Measurements from ENCODE around the gene MCF2L2. TPM values are rescaled to one million over a fixed set of nuclear protein-coding genes. Genes with fewer than 3 reads are reported as not detected.

The MCF2L2 gene
- total and polyA plus RNA-seq, 9 donors, result 0.09 to 0.56 (median 0.24) TPM

DNA sequence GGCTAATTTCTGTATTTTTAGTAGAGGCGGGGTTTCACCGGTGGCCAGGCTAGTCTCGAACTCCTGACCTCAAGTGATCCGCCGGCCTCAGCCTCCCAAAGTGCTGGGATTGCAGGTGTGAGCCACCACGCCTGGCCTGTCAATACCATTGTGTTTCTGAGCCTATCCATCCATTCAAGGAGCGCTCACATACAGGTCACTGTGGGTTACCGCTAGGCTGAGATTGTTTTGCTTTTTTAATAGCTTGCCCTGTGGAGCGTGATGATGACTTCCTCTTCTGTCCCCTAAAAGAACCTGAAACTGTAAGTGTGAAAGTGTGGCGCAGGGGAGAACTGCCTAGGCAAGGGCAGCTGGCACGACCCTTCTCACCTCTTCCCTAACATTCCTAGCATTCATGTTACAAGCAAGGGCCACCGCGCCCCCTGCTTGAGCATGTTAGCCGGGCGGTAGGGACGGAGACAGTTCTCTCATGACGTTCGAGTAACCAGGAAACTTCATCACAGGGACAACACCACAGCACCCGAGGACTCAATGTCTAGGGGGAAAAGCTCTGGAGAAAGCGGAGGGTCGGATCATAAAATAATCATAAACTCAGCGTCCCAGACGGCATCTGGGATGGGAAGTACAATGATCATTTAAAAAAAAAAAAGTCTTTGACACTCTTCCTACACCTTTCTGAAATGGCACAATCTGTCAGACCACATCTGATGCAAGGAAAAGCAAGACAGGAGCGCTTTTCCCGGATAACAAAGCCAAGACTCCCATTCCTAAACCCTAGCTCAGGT is 266.7 kb downstream of the MCF2L2 start:
- H3K36me3 ChIP-seq (ENCODE audit: control insufficient read depth, insufficient read depth, low read length), result no peaks in the 10 kb centered on the region
- H3K4me3 ChIP-seq (ENCODE audit: low read length), result no peak overlapping the region
- H3K27me3 ChIP-seq (ENCODE audit: control insufficient read depth, insufficient read depth, low read length), result peaks cover 29% of the 10 kb centered on the region
- H3K4me1 ChIP-seq (ENCODE audit: control insufficient read depth, insufficient read depth, low read length), result peaks cover 7% of the 10 kb centered on the region
- no peaks in the 10 kb centered on the region for H3K9me3 ChIP-seq (replicated peaks; ENCODE audit: control insufficient read depth, low read depth, low read length)
- DNase-seq, result no peak
- no peak overlapping the region for H3K27ac ChIP-seq (ENCODE audit: low read length)
- WGBS (ENCODE audit: insufficient coverage), result 54% methylated on average over 9 of the region's 25 CpGs

DNA sequence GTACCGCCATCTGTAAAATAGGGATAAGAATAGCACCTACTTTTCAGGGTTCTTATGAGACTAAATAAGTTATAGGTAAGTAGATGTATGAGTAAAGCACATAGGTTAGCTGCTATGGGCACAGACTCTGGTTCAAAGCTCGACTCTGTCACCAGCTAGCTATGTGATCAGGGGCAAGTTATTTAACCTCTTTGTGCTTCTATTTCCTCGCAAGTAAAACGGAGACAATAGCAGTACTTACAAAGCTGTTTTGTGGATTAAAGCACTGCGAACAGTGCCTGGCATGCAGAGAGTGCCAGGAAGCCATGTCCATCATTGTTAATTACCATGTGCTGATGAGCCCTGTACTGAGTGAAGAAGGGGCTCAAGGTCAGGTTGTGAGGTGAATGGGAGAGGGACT is 267.8 kb downstream of the MCF2L2 start:
- 73% methylated on average over 4 of the region's 5 CpGs for WGBS (ENCODE audit: insufficient coverage)
- Histone ChIP-seq H3K9me3 (replicated peaks; ENCODE audit: control insufficient read depth, low read depth, low read length) (no peaks in the 10 kb centered on the region), H3K4me3 (ENCODE audit: low read length) (no peak overlapping the region), H3K27ac (ENCODE audit: low read length) (no peak overlapping the region), H3K36me3 (ENCODE audit: control insufficient read depth, insufficient read depth, low read length) (no peaks in the 10 kb centered on the region), H3K4me1 (ENCODE audit: control insufficient read depth, insufficient read depth, low read length) (peaks cover 7% of the 10 kb centered on the region), H3K27me3 (ENCODE audit: control insufficient read depth, insufficient read depth, low read length) (peaks cover 29% of the 10 kb centered on the region)
- DNase-seq, result no peak

DNA sequence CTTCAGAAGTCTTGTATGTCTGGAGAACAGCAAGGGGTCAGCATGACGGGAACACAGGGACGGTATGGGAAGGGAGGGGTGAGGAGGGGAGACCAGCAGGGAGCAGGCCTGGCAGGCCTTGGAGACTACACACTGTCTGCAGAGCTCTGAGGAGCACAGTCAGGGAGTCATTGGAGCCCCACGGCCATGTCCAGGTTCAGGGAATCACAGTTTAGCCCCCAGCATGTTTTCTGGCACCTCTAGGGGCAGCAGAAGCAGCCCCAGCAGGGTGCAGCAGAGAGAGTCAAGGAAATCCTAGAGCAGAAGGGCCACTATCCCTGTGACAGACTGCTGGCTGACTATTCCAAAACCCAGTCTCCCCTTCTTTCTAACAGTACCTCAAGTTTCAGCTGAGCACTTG is 269.1 kb downstream of the MCF2L2 start:
- peaks cover 7% of the 10 kb centered on the region for H3K4me1 ChIP-seq (ENCODE audit: control insufficient read depth, insufficient read depth, low read length)
- H3K9me3 ChIP-seq (replicated peaks; ENCODE audit: control insufficient read depth, low read depth, low read length), result no peaks in the 10 kb centered on the region
- H3K4me3 ChIP-seq (ENCODE audit: low read length), result no peak overlapping the region
- DNase-seq, result no peak
- no peak overlapping the region for H3K27ac ChIP-seq (ENCODE audit: low read length)
- no peaks in the 10 kb centered on the region for H3K36me3 ChIP-seq (ENCODE audit: control insufficient read depth, insufficient read depth, low read length)
- WGBS (ENCODE audit: insufficient coverage), result 49% methylated on average over 3 of the region's 3 CpGs
- H3K27me3 ChIP-seq (ENCODE audit: control insufficient read depth, insufficient read depth, low read length), result peaks cover 28% of the 10 kb centered on the region

DNA sequence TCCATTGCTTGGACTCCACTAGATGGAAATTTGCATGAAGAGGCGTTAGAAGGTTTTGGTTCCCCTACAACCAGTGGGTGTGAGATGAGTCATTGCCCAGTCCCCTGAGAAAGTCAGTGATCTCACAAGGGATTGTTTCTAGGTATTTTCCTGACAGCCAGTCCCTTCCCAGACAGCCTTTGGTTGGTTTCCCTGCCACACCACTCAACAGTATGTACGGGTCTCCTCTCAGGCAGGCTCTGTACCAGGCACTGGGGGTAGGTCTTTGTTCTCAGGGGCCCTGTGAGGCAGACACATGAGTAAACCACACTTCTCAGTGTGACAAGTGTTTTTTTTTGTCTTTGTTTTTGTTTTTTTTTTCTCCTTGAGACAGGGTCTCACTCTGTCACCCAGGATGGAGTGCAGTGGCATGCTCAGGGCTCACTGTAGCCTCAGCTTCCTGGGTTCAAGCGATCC is 269.8 kb downstream of the MCF2L2 start:
- H3K4me1 ChIP-seq (ENCODE audit: control insufficient read depth, insufficient read depth, low read length), result peaks cover 7% of the 10 kb centered on the region
- H3K27ac ChIP-seq (ENCODE audit: low read length), result no peak overlapping the region
- peaks cover 26% of the 10 kb centered on the region for H3K27me3 ChIP-seq (ENCODE audit: control insufficient read depth, insufficient read depth, low read length)
- H3K4me3 ChIP-seq (ENCODE audit: low read length), result no peak overlapping the region
- H3K36me3 ChIP-seq (ENCODE audit: control insufficient read depth, insufficient read depth, low read length), result no peaks in the 10 kb centered on the region
- H3K9me3 ChIP-seq (replicated peaks; ENCODE audit: control insufficient read depth, low read depth, low read length), result no peaks in the 10 kb centered on the region
- WGBS (ENCODE audit: insufficient coverage), result 85% methylated on average over 2 of the region's 3 CpGs
- DNase-seq, result no peak

DNA sequence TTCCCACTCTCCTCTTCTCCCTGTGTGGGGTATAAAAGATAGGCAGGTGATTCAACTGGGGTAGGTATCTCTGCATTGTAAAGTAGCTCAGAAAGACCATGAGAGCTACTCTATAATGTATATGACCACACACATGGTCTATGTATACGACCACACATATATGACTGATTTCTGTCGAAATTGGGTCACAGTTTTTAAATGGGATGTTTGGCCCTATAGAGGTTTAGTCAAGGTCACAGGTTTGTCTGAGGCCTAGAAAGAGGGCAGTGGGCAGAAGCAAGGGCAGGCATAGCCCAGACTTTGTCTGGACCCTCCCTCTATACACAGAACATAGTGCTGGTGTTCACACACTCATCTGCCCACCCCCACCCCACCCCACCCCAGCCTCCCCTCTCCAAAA is 270.3 kb downstream of the MCF2L2 start:
- no peak overlapping the region for H3K27ac ChIP-seq (ENCODE audit: low read length)
- H3K36me3 ChIP-seq (ENCODE audit: control insufficient read depth, insufficient read depth, low read length), result no peaks in the 10 kb centered on the region
- no peak for DNase-seq
- no CpG with 5 or more reads among the region's 2 CpGs for whole genome bisulfite sequencing (ENCODE audit: insufficient coverage)
- H3K4me3 ChIP-seq (ENCODE audit: low read length), result no peak overlapping the region
- no peaks in the 10 kb centered on the region for H3K9me3 ChIP-seq (replicated peaks; ENCODE audit: control insufficient read depth, low read depth, low read length)
- peaks cover 7% of the 10 kb centered on the region for H3K4me1 ChIP-seq (ENCODE audit: control insufficient read depth, insufficient read depth, low read length)
- H3K27me3 ChIP-seq (ENCODE audit: control insufficient read depth, insufficient read depth, low read length), result peaks cover 21% of the 10 kb centered on the region

DNA sequence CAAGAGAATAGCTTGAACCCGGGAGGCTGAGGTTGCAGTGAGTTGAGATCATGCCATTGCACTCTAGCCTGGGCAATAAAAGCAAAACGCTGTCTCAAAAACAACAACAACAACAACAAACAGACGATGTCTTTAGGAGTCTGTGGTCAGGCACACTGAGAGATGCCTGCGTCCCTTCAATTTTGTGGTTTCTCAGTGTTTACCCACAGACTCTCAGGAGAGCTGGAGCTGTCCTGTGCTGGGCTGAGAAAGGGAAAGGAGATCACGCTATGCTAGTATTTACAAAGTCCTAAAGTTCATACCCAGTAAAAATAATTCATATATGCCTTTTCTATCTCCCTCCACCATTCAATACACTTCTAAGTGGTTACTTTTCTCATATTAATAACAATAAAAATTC is 272.2 kb downstream of the MCF2L2 start:
- no peaks in the 10 kb centered on the region for H3K36me3 ChIP-seq (ENCODE audit: control insufficient read depth, insufficient read depth, low read length)
- DNase-seq, result no peak
- 90% methylated on average over 2 of the region's 5 CpGs for WGBS (ENCODE audit: insufficient coverage)
- no peaks in the 10 kb centered on the region for H3K9me3 ChIP-seq (replicated peaks; ENCODE audit: control insufficient read depth, low read depth, low read length)
- H3K4me3 ChIP-seq (ENCODE audit: low read length), result no peak overlapping the region
- no peaks in the 10 kb centered on the region for H3K4me1 ChIP-seq (ENCODE audit: control insufficient read depth, insufficient read depth, low read length)
- peaks cover 7% of the 10 kb centered on the region for H3K27me3 ChIP-seq (ENCODE audit: control insufficient read depth, insufficient read depth, low read length)
- H3K27ac ChIP-seq (ENCODE audit: low read length), result no peak overlapping the region

DNA sequence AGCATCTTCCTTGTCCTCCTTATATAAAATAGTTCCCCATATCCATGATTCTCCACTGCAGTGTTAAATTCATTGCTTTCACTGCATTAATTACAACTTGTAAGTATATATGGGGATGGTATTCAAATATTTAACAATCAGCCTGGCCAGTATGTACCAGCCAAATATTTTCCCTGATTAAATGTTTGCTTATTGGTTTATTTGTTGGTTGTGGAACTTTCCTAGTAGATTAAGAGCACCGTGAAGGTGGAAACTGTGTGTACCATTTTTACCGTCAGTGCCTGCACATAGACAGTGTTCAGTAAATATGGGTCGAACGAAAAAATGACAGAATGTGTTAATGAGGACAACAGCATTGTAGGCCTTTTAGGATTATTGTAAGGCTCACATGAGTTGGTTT is 272.9 kb downstream of the MCF2L2 start:
- 98% methylated on average over 4 of the region's 4 CpGs for WGBS (ENCODE audit: insufficient coverage)
- DNase-seq, result no peak
- no peaks in the 10 kb centered on the region for H3K36me3 ChIP-seq (ENCODE audit: control insufficient read depth, insufficient read depth, low read length)
- no peaks in the 10 kb centered on the region for H3K9me3 ChIP-seq (replicated peaks; ENCODE audit: control insufficient read depth, low read depth, low read length)
- H3K4me3 ChIP-seq (ENCODE audit: low read length), result no peak overlapping the region
- H3K27me3 ChIP-seq (ENCODE audit: control insufficient read depth, insufficient read depth, low read length), result peaks cover 4% of the 10 kb centered on the region
- no peak overlapping the region for H3K27ac ChIP-seq (ENCODE audit: low read length)
- H3K4me1 ChIP-seq (ENCODE audit: control insufficient read depth, insufficient read depth, low read length), result no peaks in the 10 kb centered on the region

DNA sequence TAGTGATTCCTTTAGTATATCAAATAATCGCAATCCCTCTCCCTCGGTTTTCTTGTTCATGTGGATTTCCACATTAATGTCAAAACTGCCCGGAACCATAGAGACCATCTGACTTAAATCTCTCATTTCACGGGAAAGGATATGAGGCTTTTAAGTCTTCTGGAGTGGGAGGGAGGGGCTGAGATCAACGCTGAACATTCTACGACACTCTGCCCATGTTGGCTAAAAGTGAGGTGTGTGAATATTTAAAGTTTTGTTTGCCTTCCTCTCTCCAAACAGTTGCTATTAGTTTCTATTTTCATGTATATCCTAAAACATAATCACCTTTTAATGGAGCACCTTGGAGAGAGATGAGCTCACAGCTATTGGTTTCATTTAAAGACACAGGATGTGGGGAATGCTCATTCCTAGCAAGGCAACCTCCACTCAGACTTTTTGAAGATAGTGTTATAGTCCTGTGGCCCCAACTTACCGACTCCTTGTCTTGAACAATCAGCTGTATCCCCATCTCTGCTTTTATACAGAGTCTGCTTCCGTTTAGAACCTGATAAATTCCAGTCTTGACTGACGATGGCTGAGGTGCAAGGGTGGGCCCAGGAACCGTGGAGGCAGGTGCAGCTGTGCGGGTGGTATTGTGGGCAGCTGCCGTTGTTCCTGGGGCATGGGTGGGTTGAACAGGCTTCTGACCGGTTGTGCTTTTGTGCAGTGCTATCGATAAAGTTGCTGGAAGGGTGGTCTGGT is 275.0 kb downstream of the MCF2L2 start:
- Histone ChIP-seq H3K36me3 (ENCODE audit: control insufficient read depth, insufficient read depth, low read length) (no peaks in the 10 kb centered on the region), H3K4me1 (ENCODE audit: control insufficient read depth, insufficient read depth, low read length) (no peaks in the 10 kb centered on the region), H3K27ac (ENCODE audit: low read length) (no peak overlapping the region), H3K9me3 (replicated peaks; ENCODE audit: control insufficient read depth, low read depth, low read length) (no peaks in the 10 kb centered on the region), H3K27me3 (ENCODE audit: control insufficient read depth, insufficient read depth, low read length) (peaks cover 7% of the 10 kb centered on the region), H3K4me3 (ENCODE audit: low read length) (no peak overlapping the region)
- no peak for DNase-seq
- WGBS (ENCODE audit: insufficient coverage), result 88% methylated on average over 6 of the region's 14 CpGs

DNA sequence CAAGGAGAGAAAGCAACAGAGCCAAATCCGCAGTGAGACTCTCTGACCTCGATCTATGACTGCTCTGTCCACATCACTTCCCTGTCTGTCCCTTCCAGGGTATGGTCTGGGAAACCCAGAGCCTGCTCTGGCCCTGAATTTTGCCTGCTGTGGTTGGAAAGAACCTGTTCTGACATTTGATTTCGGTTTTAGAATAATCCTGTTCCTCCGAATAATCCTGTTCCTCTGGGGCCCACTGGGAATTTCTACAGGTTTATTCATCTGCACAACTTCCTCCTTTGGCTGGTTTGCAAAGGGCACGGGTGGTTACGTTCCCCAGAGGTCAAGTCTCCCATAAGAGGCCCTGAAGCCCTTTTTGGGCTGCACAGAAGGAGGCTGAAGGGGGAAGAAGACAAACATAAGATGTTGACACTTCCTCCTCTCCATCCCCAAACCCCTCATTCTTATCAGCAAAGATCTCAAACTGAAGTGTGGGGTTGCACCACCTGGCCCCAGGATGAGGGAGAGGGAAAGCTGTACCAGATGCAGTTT is 276.5 kb downstream of the MCF2L2 start:
- peaks cover 7% of the 10 kb centered on the region for H3K27me3 ChIP-seq (ENCODE audit: control insufficient read depth, insufficient read depth, low read length)
- no peaks in the 10 kb centered on the region for H3K9me3 ChIP-seq (replicated peaks; ENCODE audit: control insufficient read depth, low read depth, low read length)
- DNase-seq, result no peak
- no peak overlapping the region for H3K27ac ChIP-seq (ENCODE audit: low read length)
- no peaks in the 10 kb centered on the region for H3K36me3 ChIP-seq (ENCODE audit: control insufficient read depth, insufficient read depth, low read length)
- H3K4me1 ChIP-seq (ENCODE audit: control insufficient read depth, insufficient read depth, low read length), result no peaks in the 10 kb centered on the region
- no peak overlapping the region for H3K4me3 ChIP-seq (ENCODE audit: low read length)
- WGBS (ENCODE audit: insufficient coverage), result 50% methylated on average over 5 of the region's 6 CpGs

DNA sequence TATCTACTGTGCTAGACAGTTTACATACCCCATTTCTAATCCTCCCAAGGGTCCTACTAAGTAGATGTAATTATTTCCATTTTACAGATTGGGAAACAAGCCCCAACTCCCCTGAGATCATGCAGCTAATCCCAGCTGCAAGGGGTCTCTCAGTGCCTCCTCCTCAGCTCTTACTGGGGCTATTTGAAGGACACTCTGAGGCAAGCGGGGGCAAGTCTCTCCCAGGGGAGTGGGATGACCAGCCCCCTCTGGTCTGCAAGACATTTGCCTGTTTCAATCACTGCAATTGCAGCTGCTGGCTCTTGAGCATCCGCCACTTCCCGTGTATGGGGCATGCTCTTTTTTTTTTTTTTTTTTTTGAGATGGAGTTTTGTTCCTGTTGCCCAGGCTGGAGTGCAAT is 277.3 kb downstream of the MCF2L2 start:
- DNase-seq, result no peak
- Histone ChIP-seq H3K27ac (ENCODE audit: low read length) (no peak overlapping the region), H3K4me3 (ENCODE audit: low read length) (no peak overlapping the region), H3K4me1 (ENCODE audit: control insufficient read depth, insufficient read depth, low read length) (no peaks in the 10 kb centered on the region), H3K27me3 (ENCODE audit: control insufficient read depth, insufficient read depth, low read length) (peaks cover 7% of the 10 kb centered on the region), H3K9me3 (replicated peaks; ENCODE audit: control insufficient read depth, low read depth, low read length) (no peaks in the 10 kb centered on the region), H3K36me3 (ENCODE audit: control insufficient read depth, insufficient read depth, low read length) (no peaks in the 10 kb centered on the region)
- 38% methylated on average over 1 of the region's 3 CpGs for WGBS (ENCODE audit: insufficient coverage)
